Effector memory CD4-positive, alpha-beta T cell (primary cell): ENCODE results near the gene RNFT2.

Experiments used
- DNase-seq, 3 donors: peaks; one replicate each; pipeline ENCODE4 v3.0.0-alpha.2; 2020
- H3K27ac ChIP-seq: 2 replicates; pipeline ENCODE4 v1.7.0; 2013; ENCODE audit warnings: mild to moderate bottlenecking, low read length, moderate library complexity; ENCODE audit not compliant: insufficient read depth, poor library complexity, severe bottlenecking
- H3K27me3 ChIP-seq: replicated peaks from 2 replicates; pipeline ENCODE4 v1.7.0; 2013; ENCODE audit warnings: mild to moderate bottlenecking, low read length; ENCODE audit not compliant: insufficient read depth, control insufficient read depth, poor library complexity, severe bottlenecking
- H3K36me3 ChIP-seq: 2 replicates; pipeline ENCODE4 v1.7.0; 2013; ENCODE audit warnings: mild to moderate bottlenecking, low read length, moderate library complexity; ENCODE audit not compliant: control insufficient read depth, insufficient read depth
- H3K4me1 ChIP-seq: 2 replicates; pipeline ENCODE4 v1.7.0; 2013; ENCODE audit warnings: low read length, mild to moderate bottlenecking; ENCODE audit not compliant: control insufficient read depth, insufficient read depth, poor library complexity, severe bottlenecking
- H3K4me3 ChIP-seq: 2 replicates; pipeline ENCODE4 v1.7.0; 2013; ENCODE audit warnings: low read length, low read depth, mild to moderate bottlenecking; ENCODE audit not compliant: insufficient read depth, poor library complexity, severe bottlenecking
- H3K9me3 ChIP-seq: 2 replicates; pipeline ENCODE4 v1.7.0; 2013; ENCODE audit warnings: mild to moderate bottlenecking, low read length, moderate library complexity; ENCODE audit not compliant: control insufficient read depth

The RNFT2 gene

DNA sequence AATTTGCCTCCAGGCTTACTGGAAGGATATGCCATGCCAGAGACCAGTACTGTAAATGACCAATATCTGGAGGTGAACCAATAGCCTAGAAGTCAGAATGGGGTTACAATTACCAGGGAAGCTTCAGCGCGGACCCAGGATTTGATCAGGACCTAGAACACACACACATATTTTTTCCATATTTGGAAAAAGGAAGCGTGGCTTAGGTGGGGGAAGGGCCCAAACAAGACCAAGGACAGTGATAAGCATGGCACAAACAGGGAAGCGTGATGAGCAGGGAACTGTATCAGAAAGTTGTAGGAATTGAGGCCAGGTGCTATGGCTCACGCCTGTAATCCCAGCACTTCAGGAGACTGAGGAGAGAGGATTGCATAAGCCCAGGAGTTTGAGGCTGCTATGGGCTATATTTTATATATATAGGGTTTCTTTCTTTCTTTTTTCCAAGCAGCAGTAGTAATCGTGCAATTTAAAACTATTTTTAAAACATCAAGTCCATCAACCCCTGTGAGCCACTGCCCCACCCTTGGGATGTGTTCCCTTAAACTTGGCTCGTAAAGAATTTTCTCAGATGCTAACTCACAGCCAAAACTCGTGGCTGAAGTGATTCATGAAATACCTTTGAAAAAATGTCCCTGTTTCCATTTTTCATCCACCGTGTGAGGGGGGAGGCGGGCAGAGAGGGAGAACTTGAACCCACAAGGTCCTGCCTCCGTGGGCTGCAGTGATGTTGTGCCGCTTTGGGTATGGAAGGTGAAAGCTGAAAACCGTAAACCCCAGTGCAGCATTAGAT lies 126.5 kb downstream of the RNFT2 start:
- peaks cover 4% of the 10 kb centered on the region for H3K4me1 ChIP-seq
- no peaks in the 10 kb centered on the region for H3K27me3 ChIP-seq
- no peaks in the 10 kb centered on the region for H3K36me3 ChIP-seq
- H3K9me3 ChIP-seq = no peaks in the 10 kb centered on the region
- DNase-seq = no peak
- no peak overlapping the region for H3K4me3 ChIP-seq
- H3K27ac ChIP-seq = no peak overlapping the region

DNA sequence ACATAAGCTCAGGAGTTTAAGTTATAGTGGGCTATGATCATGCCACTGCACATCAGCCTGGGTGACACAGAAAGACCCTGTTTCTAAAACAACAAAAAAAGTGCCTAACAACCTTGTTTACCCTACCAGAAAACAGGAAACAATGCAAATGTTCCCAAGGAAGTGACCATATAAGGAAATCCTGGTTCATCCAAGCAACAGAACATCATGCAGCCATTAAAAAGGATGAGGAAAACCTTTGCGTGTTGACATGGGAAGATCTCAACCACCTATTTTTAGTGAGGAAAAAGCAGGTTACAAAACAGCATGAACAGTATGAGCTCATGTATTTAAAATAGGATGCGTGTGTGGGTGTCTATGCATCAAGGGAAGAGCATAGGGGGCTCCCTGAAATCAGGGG lies 129.4 kb downstream of the RNFT2 start:
- Histone ChIP-seq H3K36me3 (no peaks in the 10 kb centered on the region), H3K4me3 (no peak overlapping the region), H3K9me3 (no peaks in the 10 kb centered on the region), H3K4me1 (no peaks in the 10 kb centered on the region), H3K27me3 (no peaks in the 10 kb centered on the region), H3K27ac (no peak overlapping the region)
- no peak for DNase-seq

DNA sequence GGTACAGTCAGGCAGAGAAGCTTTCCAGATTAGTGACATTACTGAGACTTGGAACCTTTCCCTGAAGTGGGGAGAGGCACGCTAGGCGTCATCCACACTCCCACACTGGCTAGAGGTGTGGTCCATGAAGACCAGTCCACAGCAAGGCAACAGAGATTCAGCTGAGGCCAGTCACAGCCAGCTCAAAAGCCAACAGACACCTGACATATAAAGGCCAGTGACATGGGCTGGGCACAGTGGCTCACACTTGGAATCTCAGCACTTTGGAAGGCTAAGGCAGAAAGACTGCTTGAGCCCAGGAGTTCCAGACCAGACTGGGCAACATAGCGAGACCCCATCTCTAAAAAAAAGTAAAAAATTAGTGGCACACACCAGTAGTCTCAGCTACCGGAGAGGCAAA lies 132.2 kb downstream of the RNFT2 start:
- no peak overlapping the region for H3K27ac ChIP-seq
- no peaks in the 10 kb centered on the region for H3K4me1 ChIP-seq
- H3K36me3 ChIP-seq = no peaks in the 10 kb centered on the region
- no peak overlapping the region for H3K4me3 ChIP-seq
- DNase-seq = no peak
- peaks cover 5% of the 10 kb centered on the region for H3K27me3 ChIP-seq
- H3K9me3 ChIP-seq = no peaks in the 10 kb centered on the region

DNA sequence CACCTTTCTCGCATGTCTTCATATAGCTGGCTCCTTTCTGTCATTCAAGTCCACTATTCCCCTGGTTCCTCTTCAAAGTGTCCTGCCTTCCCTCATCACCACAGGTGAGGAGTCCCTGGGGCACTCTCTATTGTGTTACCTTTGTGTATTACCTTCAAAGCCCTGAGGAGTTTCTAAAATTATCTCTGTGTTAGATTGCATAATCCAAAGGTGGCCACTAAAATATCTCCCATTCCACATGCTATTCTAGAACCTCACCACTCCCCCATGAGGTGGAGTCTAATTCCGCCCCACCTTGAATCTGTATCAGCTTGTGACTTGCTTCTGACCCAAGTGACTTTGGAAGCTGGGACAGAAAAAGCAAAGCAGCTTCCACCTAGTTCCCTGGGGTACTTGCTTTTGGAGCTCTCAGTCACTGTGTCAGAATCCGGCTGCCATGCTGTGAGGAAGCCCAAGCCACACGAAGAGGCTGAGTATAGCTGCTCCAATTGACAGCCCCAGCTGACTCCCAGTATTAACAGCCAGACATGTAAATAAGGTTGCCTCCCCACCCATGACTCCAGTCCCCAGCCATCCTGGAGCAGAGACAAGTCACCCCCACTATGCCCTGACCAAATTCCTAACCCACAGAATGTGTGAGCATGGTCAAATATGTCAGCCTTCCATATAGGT lies 136.3 kb downstream of the RNFT2 start:
- no peak overlapping the region for H3K27ac ChIP-seq
- H3K9me3 ChIP-seq = no peaks in the 10 kb centered on the region
- H3K4me1 ChIP-seq = peaks cover 13% of the 10 kb centered on the region
- H3K4me3 ChIP-seq = no peak overlapping the region
- DNase-seq = no peak
- peaks cover 22% of the 10 kb centered on the region for H3K27me3 ChIP-seq
- H3K36me3 ChIP-seq = no peaks in the 10 kb centered on the region

DNA sequence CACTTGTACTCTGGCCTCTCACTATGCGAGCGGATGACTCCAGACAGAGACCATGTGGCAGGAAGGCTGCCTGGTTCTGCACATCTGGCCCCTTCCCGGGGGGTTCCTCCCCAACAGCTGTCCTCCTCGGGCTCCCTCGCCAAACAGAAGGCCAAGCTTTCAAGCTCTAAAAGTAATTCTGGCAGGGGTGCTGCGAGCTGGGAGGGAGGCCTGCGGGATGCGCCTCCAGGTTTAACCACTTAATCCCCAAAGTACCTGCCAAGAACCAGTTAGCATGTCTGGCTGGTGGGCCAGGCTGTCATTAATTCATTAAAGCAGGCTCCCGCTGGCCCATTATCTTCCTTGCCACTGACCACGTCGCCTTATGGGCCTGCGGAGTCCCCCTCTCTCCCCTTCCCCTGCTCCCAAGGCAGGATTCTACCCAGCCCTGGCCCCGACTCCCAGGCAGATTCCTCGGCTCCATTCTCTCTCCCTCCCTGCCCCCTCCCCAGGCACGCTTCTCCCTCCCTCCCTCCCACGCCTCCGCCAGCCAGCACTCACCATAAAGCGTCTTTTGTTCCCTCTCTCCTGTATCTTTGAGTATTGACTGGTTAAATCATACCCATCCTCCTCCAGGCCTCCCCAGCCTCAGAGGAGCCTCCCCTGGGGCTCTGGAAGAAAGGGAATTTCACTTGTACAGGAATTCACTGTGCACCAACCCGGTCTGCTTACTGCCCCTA lies 138.2 kb downstream of the RNFT2 start:
- peaks cover 23% of the 10 kb centered on the region for H3K4me1 ChIP-seq
- no peak for DNase-seq
- no peak overlapping the region for H3K27ac ChIP-seq
- no peaks in the 10 kb centered on the region for H3K36me3 ChIP-seq
- peaks cover 26% of the 10 kb centered on the region for H3K27me3 ChIP-seq
- H3K4me3 ChIP-seq = no peak overlapping the region
- H3K9me3 ChIP-seq = no peaks in the 10 kb centered on the region

DNA sequence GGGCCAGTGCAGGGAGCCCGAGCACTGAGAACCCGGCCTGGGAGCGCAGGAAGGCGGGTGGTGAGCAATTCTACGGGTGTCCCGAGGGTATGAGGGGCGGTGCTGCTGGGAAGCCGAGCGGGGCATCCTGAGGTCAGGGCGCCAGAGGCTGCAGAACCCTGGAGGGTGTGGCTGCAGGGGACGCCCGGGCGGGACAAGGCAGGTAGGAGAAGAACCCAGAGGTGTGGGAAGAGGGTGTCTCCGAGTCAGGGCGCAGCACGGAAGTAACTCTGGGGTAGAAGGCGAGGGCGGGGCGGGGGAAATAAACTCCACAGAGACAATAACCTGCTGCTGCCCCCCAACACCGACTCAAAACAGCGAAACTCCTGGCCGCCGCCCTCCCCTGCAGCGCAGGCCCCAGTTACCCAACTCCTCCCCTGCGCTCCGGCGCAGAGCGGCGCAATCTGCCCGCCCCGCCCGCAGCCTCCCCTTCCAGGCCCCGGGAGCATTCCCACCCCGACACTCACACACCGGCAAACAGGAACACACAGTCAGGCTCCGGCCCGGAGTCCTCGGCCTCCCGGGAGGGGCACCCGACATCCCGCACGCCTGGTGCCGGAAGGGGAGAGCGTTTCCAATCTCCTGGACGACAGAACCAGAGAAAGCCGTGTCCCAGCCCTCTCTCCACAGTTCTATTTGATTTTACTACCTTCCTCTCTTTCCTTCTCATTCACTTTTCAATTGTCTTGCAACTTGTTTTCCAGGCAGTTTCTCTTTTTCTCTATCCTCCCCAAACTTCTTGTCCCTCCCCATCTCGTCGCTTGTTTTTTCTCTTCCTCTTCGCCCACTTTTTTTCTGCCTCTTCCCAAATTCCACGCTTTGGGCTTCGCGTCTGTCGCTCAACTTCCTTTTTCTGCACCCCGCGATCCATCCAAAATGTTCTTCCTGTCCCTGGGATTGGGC lies 140.7 kb downstream of the RNFT2 start:
- H3K27ac ChIP-seq = no peak overlapping the region
- H3K27me3 ChIP-seq = peaks cover 45% of the 10 kb centered on the region
- H3K36me3 ChIP-seq = no peaks in the 10 kb centered on the region
- H3K4me3 ChIP-seq = no peak overlapping the region
- H3K9me3 ChIP-seq = no peaks in the 10 kb centered on the region
- DNase-seq = no peak
- peaks cover 33% of the 10 kb centered on the region for H3K4me1 ChIP-seq

DNA sequence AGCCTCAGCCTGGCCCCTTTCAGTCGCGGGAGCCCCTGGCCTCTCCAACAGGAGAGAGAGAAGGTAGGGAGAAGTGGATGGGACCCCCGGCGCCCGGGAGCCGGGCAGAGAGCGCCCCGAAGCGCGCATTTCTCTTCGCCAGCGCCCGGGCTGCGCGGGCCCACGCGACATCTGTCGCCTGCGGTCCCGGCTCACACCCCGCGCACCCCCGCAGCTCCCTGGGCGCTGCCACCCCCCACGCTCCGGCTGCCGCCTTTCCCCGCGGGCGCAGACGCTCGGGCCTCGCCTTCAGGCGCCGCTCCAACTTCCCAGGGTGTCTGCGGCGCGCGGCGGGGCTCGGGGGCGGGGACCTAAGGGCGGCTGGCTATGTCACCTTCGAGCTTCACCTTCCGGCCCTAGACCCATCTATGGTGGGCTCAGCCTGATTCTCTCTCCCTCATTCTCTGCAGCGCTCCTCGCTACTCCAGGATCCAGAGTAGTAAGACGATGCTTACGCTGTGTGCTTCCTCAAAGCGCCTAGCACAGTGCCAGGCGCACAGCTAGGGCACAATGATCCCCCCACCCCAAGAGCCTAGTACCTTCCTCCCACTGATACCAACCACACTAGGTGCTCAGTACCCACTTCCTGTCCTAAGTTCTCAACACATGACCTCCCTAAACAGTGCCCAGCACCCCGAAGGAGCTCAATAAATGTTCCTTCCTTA lies 141.5 kb downstream of the RNFT2 start:
- peaks cover 45% of the 10 kb centered on the region for H3K27me3 ChIP-seq

DNA sequence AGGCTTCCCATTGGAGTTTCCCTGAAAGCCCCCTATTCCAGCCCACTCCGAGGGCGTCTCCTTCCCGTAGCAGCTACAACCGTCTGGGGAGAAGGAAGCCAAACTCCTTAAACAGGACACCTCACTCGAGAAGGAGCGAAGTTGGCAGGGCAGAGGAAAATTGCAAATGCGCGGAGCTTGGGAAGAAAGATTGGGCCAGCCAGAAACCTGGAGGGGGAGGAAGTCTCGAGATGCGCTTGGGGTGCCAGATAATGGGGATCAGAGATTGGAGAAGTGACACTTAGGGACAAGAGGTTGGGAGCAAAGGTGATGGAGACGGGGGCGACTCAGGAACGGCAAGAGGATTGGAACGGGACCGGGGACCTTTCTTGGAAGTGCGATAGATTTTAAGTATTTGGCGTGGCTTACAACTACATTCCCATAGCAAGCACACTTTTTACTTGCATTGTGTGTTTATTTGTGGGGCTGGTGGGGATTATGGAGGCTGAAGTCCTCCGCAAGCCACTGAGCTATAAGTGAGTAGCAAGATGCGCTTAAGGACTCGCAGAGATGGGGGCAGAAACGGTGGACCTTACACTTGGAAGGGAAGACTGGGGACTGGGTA lies 142.2 kb downstream of the RNFT2 start:
- Histone ChIP-seq H3K4me1 (peaks cover 33% of the 10 kb centered on the region), H3K4me3 (no peak overlapping the region), H3K9me3 (no peaks in the 10 kb centered on the region), H3K27ac (no peak overlapping the region), H3K27me3 (peaks cover 41% of the 10 kb centered on the region), H3K36me3 (no peaks in the 10 kb centered on the region)
- no peak for DNase-seq

More for the DNA sequence above, 141.5 kb downstream of the RNFT2 start:
- no peak for DNase-seq
- Histone ChIP-seq H3K4me1 (peaks cover 33% of the 10 kb centered on the region), H3K4me3 (no peak overlapping the region), H3K27ac (no peak overlapping the region), H3K36me3 (no peaks in the 10 kb centered on the region), H3K9me3 (no peaks in the 10 kb centered on the region)
